Activated CD4-positive, alpha-beta T cell treated with anti-CD3 and anti-CD28 coated beads, Interleukin-2, amount 50 U/mL, for 4 hours (primary cell): ENCODE results near the gene MAP3K3.
A peak's percentile ranks its signal among the peaks of the same experiment; 100 is the strongest.
"Not testable (repeated sequence)": the region's sequence is repeated elsewhere in the genome, so short reads cannot be mapped to it uniquely, and the experiment has no call there.

Source experiments
- DNase-seq, 2 experiments: peaks; one replicate each; pipeline ENCODE4 v3.0.0-alpha.2; 2020

The MAP3K3 gene

GRCh38 chr17:63709110-63709509, 86.9 kb downstream of the MAP3K3 start:
- DNase-seq, result no peak

- no peak for DNase-seq
These were observed 92.5 kb downstream of the MAP3K3 start for GRCh38 chr17:63714550-63715277.

DNA sequence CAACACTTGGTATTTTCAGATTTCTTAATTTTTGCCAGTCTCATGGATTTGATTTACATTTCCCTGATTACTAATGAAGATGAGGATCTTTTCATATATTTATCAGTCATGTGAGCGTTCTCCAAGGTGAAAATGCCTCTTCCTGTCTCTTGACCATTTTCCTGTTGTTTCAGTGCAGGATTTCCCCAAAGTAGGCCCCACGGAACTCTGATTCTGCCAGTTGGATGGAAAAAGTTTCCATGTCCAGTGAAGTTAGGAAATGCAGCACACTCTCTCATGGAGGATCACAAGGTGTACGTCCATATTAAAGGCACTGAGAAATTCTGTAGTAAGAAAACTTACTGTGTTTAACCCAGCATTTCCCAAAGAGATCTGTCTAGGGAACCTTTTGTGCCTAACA, 94.2 kb downstream of the MAP3K3 start:
- DNase-seq, result no peak

- DNase-seq, result no peak
These were observed 96.8 kb downstream of the MAP3K3 start for GRCh38 chr17:63718988-63719387.

GRCh38 chr17:63720194-63720593, 98.0 kb downstream of the MAP3K3 start:
- DNase-seq, result not testable (repeated sequence)

- no peak for DNase-seq
These were observed 100.2 kb downstream of the MAP3K3 start for GRCh38 chr17:63722403-63722802.

DNA sequence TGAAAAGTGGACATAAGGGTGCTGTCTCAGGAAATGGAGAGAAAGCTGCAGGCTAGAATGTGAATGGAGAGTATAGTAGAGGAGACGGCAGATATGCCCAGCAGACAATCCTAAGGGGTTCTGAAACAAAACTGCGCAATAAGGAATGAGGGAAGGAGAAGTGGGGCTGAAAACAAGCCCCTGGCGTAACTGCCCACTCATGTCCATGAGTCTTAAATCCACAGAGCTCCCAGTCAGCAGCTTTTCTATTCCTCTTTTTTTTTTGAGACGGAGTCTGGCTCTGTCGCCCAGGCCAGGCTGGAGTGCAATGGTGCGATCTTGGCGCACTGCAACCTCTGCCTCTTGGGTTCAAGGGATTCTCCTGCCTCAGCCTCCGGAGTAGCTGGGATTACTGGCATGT, 113.5 kb downstream of the MAP3K3 start:
- DNase-seq, result no peak

GRCh38 chr17:63740464-63741142, 118.4 kb downstream of the MAP3K3 start:
- no peak for DNase-seq

GRCh38 chr17:63741143-63741407, 118.9 kb downstream of the MAP3K3 start:
- no peak for DNase-seq

DNA sequence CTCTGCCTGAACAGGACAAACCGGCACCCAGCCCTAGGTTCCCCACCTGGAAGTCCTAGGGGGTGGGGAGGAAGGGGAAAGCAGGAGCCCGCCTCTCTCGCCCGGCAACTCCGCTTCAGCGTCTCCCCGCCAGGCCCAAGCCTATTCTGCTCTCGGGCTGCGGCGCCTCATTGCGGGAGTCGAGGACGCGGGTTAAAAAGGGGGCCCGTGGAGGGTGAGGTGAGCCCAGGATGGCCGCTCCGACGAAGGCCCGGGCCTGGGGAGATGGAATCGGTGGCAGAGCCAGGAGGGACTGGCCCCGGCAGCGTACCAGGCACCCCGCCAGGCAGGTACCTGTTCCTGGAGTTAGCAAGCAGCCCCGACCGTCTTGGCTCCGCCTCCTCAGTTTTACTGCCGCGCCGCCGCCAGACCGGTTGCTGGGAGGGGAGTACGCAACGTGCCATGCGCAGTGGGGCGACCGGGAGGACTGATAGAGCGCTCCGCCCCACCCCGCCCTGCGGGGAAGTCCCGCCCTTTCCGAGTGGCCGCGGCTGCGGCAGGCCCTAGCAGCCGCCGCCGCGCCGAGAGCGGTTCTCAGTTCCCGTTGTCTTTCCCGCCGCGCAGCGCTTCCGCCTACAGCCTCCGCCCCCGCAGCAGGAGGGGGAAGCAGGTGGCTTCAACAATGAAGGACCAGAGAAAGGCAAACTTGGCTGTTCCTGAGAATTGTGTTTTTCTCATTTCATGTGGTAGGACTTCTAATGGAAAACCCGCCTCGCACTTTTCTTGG, 119.4 kb downstream of the MAP3K3 start, which contains the start of gene STRADA:
TSS of gene STRADA (minus strand) at position 392 of the 766 bp plus-strand sequence. CDS start 13,430 bp downstream, outside the sequence.
- DNase-seq, result peak; percentile 98 to 99
